HG03135 (cell line): Measurements from ENCODE around the gene PRKACA.
"Not testable (repeated sequence)": the region's sequence is repeated elsewhere in the genome, so short reads cannot be mapped to it uniquely, and the experiment has no call there.

Experiments used
- ATAC-seq: cut with Tn5 transposase; IDR thresholded peaks from one replicate; pipeline ENCODE4 v1.9.1; 2021; ENCODE audit warnings: mild to moderate bottlenecking, moderate library complexity; ENCODE audit not compliant: unreplicated experiment

PRKACA gene

DNA sequence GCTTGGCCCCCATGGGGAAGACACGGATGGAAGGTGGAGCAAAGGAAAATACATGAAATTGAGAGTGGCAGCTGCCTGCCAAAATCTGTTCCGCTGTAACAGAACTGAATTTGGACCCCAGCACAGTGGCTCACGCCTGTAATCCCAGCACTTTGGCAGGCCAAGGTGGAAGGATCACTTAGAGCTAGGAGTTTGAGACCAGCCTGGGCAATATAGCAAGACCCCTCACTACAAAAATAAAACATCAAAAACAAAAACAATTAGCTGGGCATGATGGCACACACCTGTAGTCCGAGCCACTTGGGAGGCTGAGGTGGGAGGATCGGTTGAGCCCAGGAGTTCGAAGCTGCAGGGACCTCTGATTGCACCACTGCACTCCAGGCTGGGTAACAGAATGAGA, 65.1 kb downstream of the PRKACA start:
- no peak for ATAC-seq

GRCh38 chr19:14051980-14052379, 65.6 kb downstream of the PRKACA start:
- ATAC-seq, result no peak

GRCh38 chr19:14050961-14051360, 66.6 kb downstream of the PRKACA start:
- ATAC-seq, result not testable (repeated sequence)

- no peak for ATAC-seq
Measured at GRCh38 chr19:14050512-14050911, 67.0 kb downstream of the PRKACA start.

DNA sequence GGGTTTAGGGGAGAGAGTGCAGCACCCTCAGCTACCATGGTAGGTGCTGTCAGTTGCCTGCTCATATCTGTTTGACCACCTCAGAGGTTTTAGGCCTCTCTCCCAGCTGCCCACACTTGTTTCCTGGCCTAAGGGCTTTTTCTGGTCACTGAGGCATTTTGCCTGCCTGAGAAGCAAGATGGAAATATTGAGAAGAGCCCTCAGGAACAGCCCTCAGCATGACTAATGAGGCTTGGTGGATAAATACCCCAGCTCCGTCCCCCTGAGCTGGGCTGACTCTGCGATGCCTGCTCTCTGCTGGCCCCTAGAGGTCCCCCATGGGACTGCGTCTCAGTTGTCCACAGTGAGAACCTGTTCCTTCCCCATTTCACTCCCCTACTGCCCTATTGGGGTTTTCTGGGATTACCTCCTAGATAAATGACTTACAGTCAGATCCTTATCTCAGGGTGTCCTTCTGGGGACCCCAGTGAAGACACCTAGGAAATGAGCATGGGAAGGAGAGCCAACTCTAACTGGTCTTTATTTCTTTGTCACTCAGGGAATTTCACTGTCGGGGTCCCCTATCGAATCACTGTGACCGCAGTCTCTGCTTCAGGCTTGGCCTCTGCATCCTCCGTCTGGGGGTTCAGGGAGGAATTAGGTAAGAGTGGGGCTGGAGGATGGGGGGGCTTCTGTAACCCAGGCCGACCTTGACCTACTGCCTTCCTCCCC, 69.0 kb downstream of the PRKACA start:
- ATAC-seq, result no peak

DNA sequence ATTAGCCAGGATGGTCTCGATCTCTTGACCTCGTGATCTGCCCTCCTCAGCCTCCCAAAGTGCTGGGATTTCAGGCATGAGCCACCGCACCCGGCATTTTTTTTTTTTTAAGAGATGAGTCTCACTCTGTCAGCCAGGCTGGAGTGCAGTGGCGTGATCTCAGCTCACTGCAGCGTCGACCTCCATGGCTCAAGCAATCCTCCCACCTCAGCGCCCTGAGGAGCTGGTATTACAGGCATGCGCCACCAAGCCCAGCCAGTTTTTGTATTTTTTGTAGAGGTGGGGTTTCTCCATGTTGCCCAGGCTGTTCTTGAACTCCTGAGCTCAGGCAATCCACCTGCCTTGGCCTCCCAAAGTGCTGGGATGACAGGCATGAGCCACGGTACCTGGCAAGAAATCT, 69.7 kb downstream of the PRKACA start:
- ATAC-seq, result not testable (repeated sequence)

- not testable (repeated sequence) for ATAC-seq
Measured at GRCh38 chr19:14042659-14043608, 74.6 kb downstream of the PRKACA start.
